Bronchial epithelial cell (primary cell): Measurements from ENCODE around the gene CD200. TPM values are rescaled to one million over a fixed set of nuclear protein-coding genes. Genes with fewer than 3 reads are reported as not detected.

Experiments
- DNase-seq: peaks from one replicate; pipeline ENCODE4 v3.0.0-alpha.2; 2010; ENCODE audit warnings: low read depth
- FAIRE-seq: peaks from 2 replicates; lab custom pipeline; 2011; peaks lifted over from hg19 to GRCh38; lab: Jason Lieb, UNC
- H3K27me3 ChIP-seq: 2 replicates; pipeline ENCODE4 v1.5.1; 2011; ENCODE audit warnings: low read length; ENCODE audit not compliant: control insufficient read depth, insufficient read depth
- H3K36me3 ChIP-seq: 2 replicates; pipeline ENCODE4 v1.5.1; 2011; ENCODE audit warnings: low read length; ENCODE audit not compliant: control insufficient read depth, insufficient read depth
- H3K4me3 ChIP-seq: 2 replicates; pipeline ENCODE4 v1.5.1; 2011; ENCODE audit warnings: mild to moderate bottlenecking, low read depth, low read length, control low read depth
- total RNA-seq: library from RNA; depleted of rRNA; stranded (reverse); fragments of >200 nt; gene quantifications from 2 replicates; pipeline ENCODE4 v1.2.1, GENCODE V29; 2014
- TF ChIP-seq, protein P1 (sequence below): IDR thresholded peaks from 2 replicates; pipeline ENCODE4 v1.5.1; 2011; ENCODE audit warnings: mild to moderate bottlenecking, moderate library complexity, low read length, control low read depth, inconsistent platforms; ENCODE audit not compliant: insufficient read depth, severe bottlenecking

Gene CD200
- total RNA-seq, 1 donor from 2014 or later: 0.53 TPM

DNA sequence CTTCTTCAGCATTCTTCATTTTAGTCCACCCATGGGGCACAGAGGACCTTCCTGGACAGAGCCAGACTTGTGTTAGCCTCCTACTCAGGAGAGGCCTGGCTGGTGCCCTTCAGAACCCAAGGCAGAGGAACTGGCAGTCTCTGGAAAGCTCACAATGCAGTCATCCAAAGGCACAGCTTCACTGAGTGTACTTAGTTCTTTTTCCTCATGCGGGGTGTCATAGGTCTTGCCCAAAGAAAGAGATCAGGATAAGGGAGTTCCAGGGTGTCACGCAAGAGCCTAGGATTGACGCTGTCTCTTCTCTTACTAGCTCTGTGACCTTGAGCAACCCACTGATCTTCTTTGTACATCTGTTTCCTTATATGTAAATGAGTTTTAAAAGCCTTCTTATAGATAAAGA is 58.7 kb downstream of the CD200 start:
- no peaks in the 10 kb centered on the region for H3K27me3 ChIP-seq
- FAIRE-seq: no peak
- TF ChIP-seq, protein P1, sequence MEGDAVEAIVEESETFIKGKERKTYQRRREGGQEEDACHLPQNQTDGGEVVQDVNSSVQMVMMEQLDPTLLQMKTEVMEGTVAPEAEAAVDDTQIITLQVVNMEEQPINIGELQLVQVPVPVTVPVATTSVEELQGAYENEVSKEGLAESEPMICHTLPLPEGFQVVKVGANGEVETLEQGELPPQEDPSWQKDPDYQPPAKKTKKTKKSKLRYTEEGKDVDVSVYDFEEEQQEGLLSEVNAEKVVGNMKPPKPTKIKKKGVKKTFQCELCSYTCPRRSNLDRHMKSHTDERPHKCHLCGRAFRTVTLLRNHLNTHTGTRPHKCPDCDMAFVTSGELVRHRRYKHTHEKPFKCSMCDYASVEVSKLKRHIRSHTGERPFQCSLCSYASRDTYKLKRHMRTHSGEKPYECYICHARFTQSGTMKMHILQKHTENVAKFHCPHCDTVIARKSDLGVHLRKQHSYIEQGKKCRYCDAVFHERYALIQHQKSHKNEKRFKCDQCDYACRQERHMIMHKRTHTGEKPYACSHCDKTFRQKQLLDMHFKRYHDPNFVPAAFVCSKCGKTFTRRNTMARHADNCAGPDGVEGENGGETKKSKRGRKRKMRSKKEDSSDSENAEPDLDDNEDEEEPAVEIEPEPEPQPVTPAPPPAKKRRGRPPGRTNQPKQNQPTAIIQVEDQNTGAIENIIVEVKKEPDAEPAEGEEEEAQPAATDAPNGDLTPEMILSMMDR: no peak
- H3K36me3 ChIP-seq: no peaks in the 10 kb centered on the region
- H3K4me3 ChIP-seq: no peak overlapping the region
- no peak for DNase-seq

DNA sequence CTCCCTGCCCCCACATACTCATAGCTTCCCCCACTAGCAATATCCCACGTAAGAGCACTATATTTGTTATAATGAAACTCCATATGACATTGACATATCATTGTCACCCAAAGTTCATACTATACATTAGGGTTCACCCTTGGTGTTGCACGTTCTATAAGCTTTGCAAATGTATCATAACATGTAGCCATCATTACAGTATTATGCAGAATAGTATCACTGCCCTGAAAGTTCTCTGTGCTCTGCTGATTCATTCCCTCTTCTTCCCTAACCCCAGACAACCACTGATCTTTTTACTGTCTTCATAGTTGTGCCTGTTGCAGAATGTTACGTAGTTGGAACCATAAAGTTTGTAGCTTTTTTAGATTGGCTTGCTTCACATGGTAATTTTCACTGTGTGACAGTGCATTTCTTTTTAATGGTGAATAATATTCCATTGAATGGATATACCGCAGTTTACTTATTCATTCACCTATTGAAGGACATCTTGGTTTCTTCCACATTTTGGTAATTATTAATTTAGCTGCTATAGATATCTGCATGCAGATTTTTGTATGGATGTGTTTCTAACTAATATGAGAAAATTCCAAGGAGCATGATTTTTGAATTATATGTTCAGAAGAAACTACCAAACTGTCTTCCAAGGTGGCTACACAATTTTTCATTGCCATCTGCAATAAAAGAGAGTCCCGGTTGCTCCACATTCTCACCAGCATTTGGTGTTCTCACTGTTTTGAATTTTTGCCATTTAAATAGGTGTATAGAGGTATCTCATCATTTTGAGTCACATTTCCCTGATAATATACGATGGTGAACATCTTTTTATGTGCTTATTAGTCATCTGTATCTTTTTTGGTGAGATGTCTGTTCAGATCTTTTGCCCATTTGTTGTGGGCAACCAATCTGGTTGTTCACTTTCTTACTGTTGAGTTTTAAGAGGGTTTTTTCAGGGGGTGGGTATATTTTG is 59.7 kb downstream of the CD200 start:
- no peak for DNase-seq
- Histone ChIP-seq H3K36me3 (no peaks in the 10 kb centered on the region), H3K27me3 (no peaks in the 10 kb centered on the region), H3K4me3 (no peak overlapping the region)
- FAIRE-seq: no peak
- TF ChIP-seq, protein P1: no peak

DNA sequence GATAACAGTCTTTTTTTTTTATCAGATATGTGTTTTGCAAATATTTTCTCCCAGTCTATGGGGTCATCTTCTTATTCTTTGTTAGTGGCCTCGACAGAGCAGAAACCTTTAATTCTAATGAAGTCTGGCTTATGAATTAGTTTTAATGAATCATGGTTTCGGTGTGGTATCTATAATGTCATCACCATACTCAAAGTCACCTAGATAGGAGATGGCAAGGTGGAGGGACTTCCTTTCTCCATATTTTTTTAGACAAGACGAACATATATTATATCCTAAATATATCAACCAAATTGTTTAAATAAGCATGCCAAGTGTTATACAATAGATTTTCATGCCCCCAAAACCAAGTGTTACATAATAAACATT is 60.4 kb downstream of the CD200 start:
- Histone ChIP-seq H3K27me3 (no peaks in the 10 kb centered on the region), H3K4me3 (no peak overlapping the region), H3K36me3 (no peaks in the 10 kb centered on the region)
- DNase-seq (no peak), FAIRE-seq (no peak)
- TF ChIP-seq, protein P1: no peak

DNA sequence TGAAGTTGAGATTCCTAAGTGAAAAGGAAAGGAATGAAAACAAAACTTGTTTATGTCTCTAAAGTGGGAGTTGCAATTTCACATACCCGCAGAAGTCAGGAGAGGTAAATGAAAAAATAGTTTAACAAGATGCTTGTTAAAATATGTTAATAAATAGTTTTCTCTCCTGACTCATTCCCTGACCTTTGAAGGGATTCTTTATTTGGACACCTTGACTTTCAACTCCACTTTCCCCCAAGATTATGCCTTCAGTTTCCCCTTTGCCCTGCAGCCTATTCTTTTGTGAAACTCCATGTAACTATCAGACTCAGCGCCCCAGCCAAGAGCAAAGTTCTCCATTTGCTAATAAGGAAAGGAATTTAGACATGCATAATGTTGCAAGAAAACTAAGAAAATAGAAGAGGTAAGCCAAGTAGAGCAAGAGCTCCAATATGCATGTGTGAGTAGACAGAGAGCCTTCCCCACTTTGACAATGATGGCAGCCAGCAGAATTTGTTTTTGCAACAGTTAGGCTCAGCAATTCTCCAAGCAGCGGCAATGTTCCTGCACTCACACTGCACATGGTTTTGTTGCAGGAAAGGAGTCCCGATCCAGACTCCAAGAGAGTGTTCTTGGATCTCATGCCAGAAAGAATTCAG is 61.2 kb downstream of the CD200 start:
- Histone ChIP-seq H3K4me3 (no peak overlapping the region), H3K27me3 (no peaks in the 10 kb centered on the region), H3K36me3 (no peaks in the 10 kb centered on the region)
- TF ChIP-seq, protein P1: no peak
- DNase-seq (no peak), FAIRE-seq (no peak)

DNA sequence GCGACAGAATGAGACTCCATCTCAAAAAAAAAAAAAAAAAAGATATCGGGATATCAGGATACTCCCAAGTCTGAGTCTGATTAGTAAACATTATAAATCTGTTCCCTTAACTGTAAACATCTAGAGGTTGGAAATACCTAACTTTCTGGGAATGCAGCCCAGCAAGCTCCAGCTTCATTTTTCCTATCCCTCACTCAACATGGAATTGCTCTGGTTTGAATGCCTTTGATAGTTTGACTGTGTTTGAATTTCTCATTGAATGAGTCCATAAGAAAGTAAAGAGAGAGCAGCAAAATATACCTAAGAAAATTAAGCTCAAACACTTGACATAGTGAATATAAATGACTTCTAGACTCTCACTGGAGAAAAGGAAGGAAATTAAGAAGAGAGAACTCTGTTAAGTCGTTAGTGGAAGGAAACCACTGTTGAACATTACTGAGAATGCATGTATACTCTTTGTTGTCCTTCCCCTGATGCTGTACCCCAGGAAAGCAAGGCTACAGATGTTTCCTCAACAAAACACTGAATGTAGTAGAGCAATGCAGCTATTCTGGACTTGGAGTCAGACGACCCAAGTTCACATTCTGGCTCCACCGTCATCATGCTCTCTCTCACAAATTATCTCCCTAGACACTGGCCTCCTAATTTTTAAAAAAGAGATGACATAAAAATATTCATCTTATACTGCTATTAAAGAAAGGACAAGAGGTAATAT is 62.4 kb downstream of the CD200 start:
- DNase-seq (no peak), FAIRE-seq (no peak)
- H3K4me3 ChIP-seq: no peak overlapping the region
- no peaks in the 10 kb centered on the region for H3K36me3 ChIP-seq
- TF ChIP-seq, protein P1: no peak
- H3K27me3 ChIP-seq: no peaks in the 10 kb centered on the region
